Measurements from ENCODE around the gene VSTM5.

DNA sequence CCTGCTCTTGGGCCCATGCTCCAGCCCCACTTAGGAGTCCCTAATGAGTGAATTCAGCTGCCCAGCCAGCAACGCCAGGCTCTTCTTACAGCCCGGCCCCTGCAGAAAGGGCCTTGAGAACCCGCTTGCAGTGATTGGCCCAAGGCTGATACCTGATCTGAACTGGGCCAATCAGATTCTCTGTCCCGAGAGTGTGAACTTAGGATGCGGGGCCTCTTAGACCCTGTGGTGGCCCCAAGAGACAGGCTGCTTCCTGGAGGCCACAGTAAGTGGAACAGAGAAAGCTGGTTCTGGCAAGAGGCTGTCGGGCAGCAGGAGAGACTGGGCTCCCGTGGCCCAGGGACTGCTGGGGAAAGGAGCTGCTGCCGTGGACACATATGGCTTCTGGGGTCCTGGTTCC lies 11.5 kb downstream of the VSTM5 start:
- TF ChIP-seq, protein P1, sequence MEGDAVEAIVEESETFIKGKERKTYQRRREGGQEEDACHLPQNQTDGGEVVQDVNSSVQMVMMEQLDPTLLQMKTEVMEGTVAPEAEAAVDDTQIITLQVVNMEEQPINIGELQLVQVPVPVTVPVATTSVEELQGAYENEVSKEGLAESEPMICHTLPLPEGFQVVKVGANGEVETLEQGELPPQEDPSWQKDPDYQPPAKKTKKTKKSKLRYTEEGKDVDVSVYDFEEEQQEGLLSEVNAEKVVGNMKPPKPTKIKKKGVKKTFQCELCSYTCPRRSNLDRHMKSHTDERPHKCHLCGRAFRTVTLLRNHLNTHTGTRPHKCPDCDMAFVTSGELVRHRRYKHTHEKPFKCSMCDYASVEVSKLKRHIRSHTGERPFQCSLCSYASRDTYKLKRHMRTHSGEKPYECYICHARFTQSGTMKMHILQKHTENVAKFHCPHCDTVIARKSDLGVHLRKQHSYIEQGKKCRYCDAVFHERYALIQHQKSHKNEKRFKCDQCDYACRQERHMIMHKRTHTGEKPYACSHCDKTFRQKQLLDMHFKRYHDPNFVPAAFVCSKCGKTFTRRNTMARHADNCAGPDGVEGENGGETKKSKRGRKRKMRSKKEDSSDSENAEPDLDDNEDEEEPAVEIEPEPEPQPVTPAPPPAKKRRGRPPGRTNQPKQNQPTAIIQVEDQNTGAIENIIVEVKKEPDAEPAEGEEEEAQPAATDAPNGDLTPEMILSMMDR (IDR thresholded peaks at IDR 0.05) = no peak
- TF ChIP-seq EP300 (IDR thresholded peaks at IDR 0.05) = no peak
